ENCODE data around the gene ZNF148. TPM values are rescaled to one million over a fixed set of nuclear protein-coding genes. Genes with fewer than 3 reads are reported as not detected.

ZNF148 gene
- total RNA-seq, 4 donors from 2014 or later: 32.4 to 50.7 (median 39.4) TPM

GRCh38 chr3:125231895-125232294 lies 143.2 kb downstream of the ZNF148 start:
- peaks cover 0 to 10% (median 0%) of the 10 kb centered on the region in 3 donors for H3K4me1 ChIP-seq

GRCh38 chr3:125229707-125230106 lies 145.4 kb downstream of the ZNF148 start:
- no peak for ATAC-seq
- H3K4me3 ChIP-seq: no peak overlapping the region
- no peaks in the 10 kb centered on the region for H3K9me3 ChIP-seq
- no peaks in the 10 kb centered on the region for H3K27me3 ChIP-seq
- WGBS, 2 donors (ENCODE audit: low coverage in 1 of 2): 100% methylated on average over 1 of the region's 1 CpG
- TF ChIP-seq CTCF (IDR thresholded peaks at IDR 0.05) (no peak), EP300 (IDR thresholded peaks at IDR 0.05) (no peak), POLR2A (IDR thresholded peaks at IDR 0.05) (no peak), POLR2AphosphoS5 (IDR thresholded peaks at IDR 0.05) (no peak)
- no peaks in the 10 kb centered on the region for H3K4me1 ChIP-seq
- H3K27ac ChIP-seq: no peak overlapping the region
- peaks cover 0 to 34% of the 10 kb centered on the region in 2 donors for H3K36me3 ChIP-seq

More at GRCh38 chr3:125231895-125232294, 143.2 kb downstream of the ZNF148 start:
- H3K27ac ChIP-seq: no peak overlapping the region
- no peaks in the 10 kb centered on the region for H3K27me3 ChIP-seq
- peaks cover 0 to 34% of the 10 kb centered on the region in 2 donors for H3K36me3 ChIP-seq
- ATAC-seq: no peak
- no peak overlapping the region for H3K4me3 ChIP-seq
- TF ChIP-seq POLR2AphosphoS5 (IDR thresholded peaks at IDR 0.05) (no peak), POLR2A (IDR thresholded peaks at IDR 0.05) (no peak), CTCF (IDR thresholded peaks at IDR 0.05) (no peak), EP300 (IDR thresholded peaks at IDR 0.05) (no peak)
- no peaks in the 10 kb centered on the region for H3K9me3 ChIP-seq
- 72 to 83% methylated on average over 3 of the region's 3 CpGs for WGBS, 2 donors (ENCODE audit: low coverage in 1 of 2)

- Histone ChIP-seq H3K27ac (no peak overlapping the region), H3K9me3 (no peaks in the 10 kb centered on the region), H3K36me3 (peaks cover 0 to 34% of the 10 kb centered on the region in 2 donors), H3K4me3 (no peak overlapping the region), H3K4me1 (no peaks in the 10 kb centered on the region), H3K27me3 (no peaks in the 10 kb centered on the region)
- 73 to 79% methylated on average over 7 of the region's 7 CpGs for WGBS, 2 donors (ENCODE audit: low coverage in 1 of 2)
- ATAC-seq: no peak
- no peak for TF ChIP-seq EP300 (IDR thresholded peaks at IDR 0.05)
- no peak for TF ChIP-seq POLR2AphosphoS5 (IDR thresholded peaks at IDR 0.05)
- TF ChIP-seq POLR2A (IDR thresholded peaks at IDR 0.05): no peak
- TF ChIP-seq CTCF (IDR thresholded peaks at IDR 0.05): no peak
Observed at GRCh38 chr3:125229168-125229567, 146.0 kb downstream of the ZNF148 start.

- no peaks in the 10 kb centered on the region for H3K27me3 ChIP-seq
- no peaks in the 10 kb centered on the region for H3K36me3 ChIP-seq
- H3K4me3 ChIP-seq: no peak overlapping the region
- no peak for ATAC-seq
- no peaks in the 10 kb centered on the region for H3K9me3 ChIP-seq
- 73 to 89% methylated on average over 3 of the region's 3 CpGs for WGBS, 2 donors (ENCODE audit: low coverage in 1 of 2)
- TF ChIP-seq CTCF (IDR thresholded peaks at IDR 0.05): no peak
- TF ChIP-seq EP300 (IDR thresholded peaks at IDR 0.05): no peak
- no peak for TF ChIP-seq POLR2AphosphoS5 (IDR thresholded peaks at IDR 0.05)
- TF ChIP-seq POLR2A (IDR thresholded peaks at IDR 0.05): no peak
- no peak overlapping the region for H3K27ac ChIP-seq
- no peaks in the 10 kb centered on the region for H3K4me1 ChIP-seq
Observed at GRCh38 chr3:125221831-125222230, 153.3 kb downstream of the ZNF148 start.

- Histone ChIP-seq H3K4me3 (no peak overlapping the region), H3K36me3 (no peaks in the 10 kb centered on the region), H3K9me3 (no peaks in the 10 kb centered on the region), H3K27ac (no peak overlapping the region), H3K4me1 (no peaks in the 10 kb centered on the region), H3K27me3 (no peaks in the 10 kb centered on the region)
- TF ChIP-seq EP300 (IDR thresholded peaks at IDR 0.05) (no peak), CTCF (IDR thresholded peaks at IDR 0.05) (no peak), POLR2AphosphoS5 (IDR thresholded peaks at IDR 0.05) (no peak), POLR2A (IDR thresholded peaks at IDR 0.05) (no peak)
- ATAC-seq: no peak
- WGBS, 2 donors (ENCODE audit: low coverage in 1 of 2): 73 to 82% methylated on average over 5 to 7 of the region's 7 CpGs
Observed at GRCh38 chr3:125220727-125221429, 154.2 kb downstream of the ZNF148 start.
